WERI-Rb-1 (cell line): ENCODE results near the gene TRIB2.
"Not testable (repeated sequence)": the region's sequence is repeated elsewhere in the genome, so short reads cannot be mapped to it uniquely, and the experiment has no call there.

ENCODE experiments used
- DNase-seq: peaks from one replicate; pipeline ENCODE4 v3.0.0-alpha.2; 2020
- H3K27ac ChIP-seq: fragments of 250-450 bp; sonication (Bioruptor Pico); 2 replicates; pipeline ENCODE4 v1.5.1; 2020; ENCODE audit warnings: mild to moderate bottlenecking, moderate library complexity
- H3K27me3 ChIP-seq: fragments of 250-450 bp; sonication (Bioruptor Pico); 2 replicates; pipeline ENCODE4 v1.5.1; 2021; ENCODE audit warnings: mild to moderate bottlenecking, low read depth, moderate library complexity; ENCODE audit not compliant: insufficient read depth, severe bottlenecking
- H3K36me3 ChIP-seq: fragments of 250-450 bp; sonication (Bioruptor Pico); 2 replicates; pipeline ENCODE4 v1.5.1; 2020; ENCODE audit warnings: mild to moderate bottlenecking, moderate library complexity
- H3K4me3 ChIP-seq: 2 replicates; pipeline ENCODE4 v1.5.1; 2011; ENCODE audit warnings: low read depth, mild to moderate bottlenecking, control low read depth, low read length
- H3K9me3 ChIP-seq: fragments of 250-450 bp; sonication (Bioruptor Pico); 2 replicates; pipeline ENCODE4 v1.5.1; 2021; ENCODE audit warnings: mild to moderate bottlenecking, moderate library complexity; ENCODE audit not compliant: severe bottlenecking
- CTCF ChIP-seq: IDR thresholded peaks from 2 replicates; pipeline ENCODE4 v1.5.1; 2011; ENCODE audit warnings: low read depth, mild to moderate bottlenecking, control low read depth, inconsistent platforms, low read length

Gene TRIB2

GRCh38 chr2:12675801-12676200 is 40.9 kb upstream of the TRIB2 start:
- peak overlapping the region; percentile 17; the same call in 1 of the 2 replicates for H3K4me3 ChIP-seq
- no peaks in the 10 kb centered on the region for H3K27me3 ChIP-seq
- DNase-seq = peak; percentile 50
- no peaks in the 10 kb centered on the region for H3K36me3 ChIP-seq
- no peak for TF ChIP-seq CTCF
- H3K9me3 ChIP-seq = peaks cover 6% of the 10 kb centered on the region
- peak overlapping the region; percentile 5; the same call in 1 of the 2 replicates for H3K27ac ChIP-seq

- no peak overlapping the region for H3K4me3 ChIP-seq
- H3K36me3 ChIP-seq = no peaks in the 10 kb centered on the region
- DNase-seq = no peak
- H3K27ac ChIP-seq = no peak overlapping the region
- peaks cover 6% of the 10 kb centered on the region for H3K9me3 ChIP-seq
- H3K27me3 ChIP-seq = no peaks in the 10 kb centered on the region
- no peak for TF ChIP-seq CTCF
These were observed 40.0 kb upstream of the TRIB2 start for GRCh38 chr2:12676771-12677170.

- no peak overlapping the region for H3K4me3 ChIP-seq
- H3K9me3 ChIP-seq = peaks cover 6% of the 10 kb centered on the region
- no peak for TF ChIP-seq CTCF
- H3K27ac ChIP-seq = no peak overlapping the region
- no peaks in the 10 kb centered on the region for H3K36me3 ChIP-seq
- DNase-seq = no peak
- no peaks in the 10 kb centered on the region for H3K27me3 ChIP-seq
These were observed 38.5 kb upstream of the TRIB2 start for GRCh38 chr2:12678186-12678585.

GRCh38 chr2:12679550-12680072 is 37.1 kb upstream of the TRIB2 start:
- H3K36me3 ChIP-seq = no peaks in the 10 kb centered on the region
- no peak for TF ChIP-seq CTCF
- H3K27ac ChIP-seq = no peak overlapping the region
- H3K9me3 ChIP-seq = peaks cover 6% of the 10 kb centered on the region
- no peak overlapping the region for H3K4me3 ChIP-seq
- DNase-seq = no peak
- no peaks in the 10 kb centered on the region for H3K27me3 ChIP-seq

- H3K27me3 ChIP-seq, H3K36me3 ChIP-seq, H3K9me3 ChIP-seq, H3K4me3 ChIP-seq, DNase-seq, H3K27ac ChIP-seq: not testable (repeated sequence)
These were observed 36.6 kb upstream of the TRIB2 start for GRCh38 chr2:12680115-12680514.

- no peak for DNase-seq
- Histone ChIP-seq H3K36me3 (no peaks in the 10 kb centered on the region), H3K27ac (no peak overlapping the region), H3K27me3 (no peaks in the 10 kb centered on the region), H3K4me3 (no peak overlapping the region), H3K9me3 (peaks cover 6% of the 10 kb centered on the region)
- TF ChIP-seq CTCF = no peak
These were observed 34.7 kb upstream of the TRIB2 start for GRCh38 chr2:12682017-12682416.
